ENCODE data around the gene GRIP2.

GRIP2 gene

GRCh38 chr3:14558029-14558428 lies 17.9 kb upstream of the GRIP2 start:
- Histone ChIP-seq H3K9me3 (ENCODE audit: insufficient read depth, low read length) (no peaks in the 10 kb centered on the region), H3K27me3 (ENCODE audit: low read length) (no peaks in the 10 kb centered on the region), H3K9me2 (replicated peaks; ENCODE audit: insufficient read depth, low read length) (no peaks in the 10 kb centered on the region), H3K4me2 (ENCODE audit: low read depth, low read length, poor library complexity, severe bottlenecking) (no peak overlapping the region), H2AFZ (ENCODE audit: low read depth, low read length, severe bottlenecking) (no peak overlapping the region), H3K4me3 (ENCODE audit: insufficient read depth, low read length, poor library complexity, severe bottlenecking) (no peak overlapping the region), H3K36me3 (ENCODE audit: low read length) (no peaks in the 10 kb centered on the region), H3K79me2 (ENCODE audit: insufficient read depth, low read length) (no peaks in the 10 kb centered on the region), H3K27ac (ENCODE audit: low read depth, low read length) (no peak overlapping the region), H3K9ac (ENCODE audit: low read length) (no peak overlapping the region), H4K20me1 (ENCODE audit: low read depth, low read length) (no peaks in the 10 kb centered on the region), H3F3A (ENCODE audit: insufficient read depth) (no peaks in the 10 kb centered on the region)
- TF ChIP-seq, protein P1, sequence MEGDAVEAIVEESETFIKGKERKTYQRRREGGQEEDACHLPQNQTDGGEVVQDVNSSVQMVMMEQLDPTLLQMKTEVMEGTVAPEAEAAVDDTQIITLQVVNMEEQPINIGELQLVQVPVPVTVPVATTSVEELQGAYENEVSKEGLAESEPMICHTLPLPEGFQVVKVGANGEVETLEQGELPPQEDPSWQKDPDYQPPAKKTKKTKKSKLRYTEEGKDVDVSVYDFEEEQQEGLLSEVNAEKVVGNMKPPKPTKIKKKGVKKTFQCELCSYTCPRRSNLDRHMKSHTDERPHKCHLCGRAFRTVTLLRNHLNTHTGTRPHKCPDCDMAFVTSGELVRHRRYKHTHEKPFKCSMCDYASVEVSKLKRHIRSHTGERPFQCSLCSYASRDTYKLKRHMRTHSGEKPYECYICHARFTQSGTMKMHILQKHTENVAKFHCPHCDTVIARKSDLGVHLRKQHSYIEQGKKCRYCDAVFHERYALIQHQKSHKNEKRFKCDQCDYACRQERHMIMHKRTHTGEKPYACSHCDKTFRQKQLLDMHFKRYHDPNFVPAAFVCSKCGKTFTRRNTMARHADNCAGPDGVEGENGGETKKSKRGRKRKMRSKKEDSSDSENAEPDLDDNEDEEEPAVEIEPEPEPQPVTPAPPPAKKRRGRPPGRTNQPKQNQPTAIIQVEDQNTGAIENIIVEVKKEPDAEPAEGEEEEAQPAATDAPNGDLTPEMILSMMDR (IDR thresholded peaks at IDR 0.05; ENCODE audit: insufficient read depth, low read length, poor library complexity, severe bottlenecking): no peak
- TF ChIP-seq EZH2phosphoT487 (conservative IDR thresholded peaks at IDR 0.05; ENCODE audit: low read length): no peak

- no peak overlapping the region for H2AFZ ChIP-seq (ENCODE audit: low read depth, low read length, severe bottlenecking)
- no peak overlapping the region for H3K4me3 ChIP-seq (ENCODE audit: insufficient read depth, low read length, poor library complexity, severe bottlenecking)
- no peak overlapping the region for H3K9ac ChIP-seq (ENCODE audit: low read length)
These were observed 15.7 kb upstream of the GRIP2 start for GRCh38 chr3:14555835-14556234.

GRCh38 chr3:14554715-14555114 lies 14.6 kb upstream of the GRIP2 start:
- no peaks in the 10 kb centered on the region for H4K20me1 ChIP-seq (ENCODE audit: low read depth, low read length)
- H3K36me3 ChIP-seq (ENCODE audit: low read length): no peaks in the 10 kb centered on the region
- H3K9me3 ChIP-seq (ENCODE audit: insufficient read depth, low read length): no peaks in the 10 kb centered on the region
- no peak overlapping the region for H3K4me3 ChIP-seq (ENCODE audit: insufficient read depth, low read length, poor library complexity, severe bottlenecking)
- H3K4me2 ChIP-seq (ENCODE audit: low read depth, low read length, poor library complexity, severe bottlenecking): no peak overlapping the region
- no peak overlapping the region for H3K9ac ChIP-seq (ENCODE audit: low read length)
- H3K27ac ChIP-seq (ENCODE audit: low read depth, low read length): no peak overlapping the region
- no peaks in the 10 kb centered on the region for H3K79me2 ChIP-seq (ENCODE audit: insufficient read depth, low read length)
- no peaks in the 10 kb centered on the region for H3F3A ChIP-seq (ENCODE audit: insufficient read depth)
- TF ChIP-seq, protein P1 (IDR thresholded peaks at IDR 0.05; ENCODE audit: insufficient read depth, low read length, poor library complexity, severe bottlenecking): no peak
- TF ChIP-seq EZH2phosphoT487 (conservative IDR thresholded peaks at IDR 0.05; ENCODE audit: low read length): no peak
- no peak overlapping the region for H2AFZ ChIP-seq (ENCODE audit: low read depth, low read length, severe bottlenecking)
- no peaks in the 10 kb centered on the region for H3K27me3 ChIP-seq (ENCODE audit: low read length)
- no peaks in the 10 kb centered on the region for H3K9me2 ChIP-seq (replicated peaks; ENCODE audit: insufficient read depth, low read length)

More at GRCh38 chr3:14555835-14556234, 15.7 kb upstream of the GRIP2 start:
- H3K4me2 ChIP-seq (ENCODE audit: low read depth, low read length, poor library complexity, severe bottlenecking): no peak overlapping the region
- H3K27me3 ChIP-seq (ENCODE audit: low read length): no peaks in the 10 kb centered on the region
- H3K9me3 ChIP-seq (ENCODE audit: insufficient read depth, low read length): no peaks in the 10 kb centered on the region
- H3K27ac ChIP-seq (ENCODE audit: low read depth, low read length): no peak overlapping the region
- H3F3A ChIP-seq (ENCODE audit: insufficient read depth): no peaks in the 10 kb centered on the region
- TF ChIP-seq EZH2phosphoT487 (conservative IDR thresholded peaks at IDR 0.05; ENCODE audit: low read length): no peak
- TF ChIP-seq, protein P1 (IDR thresholded peaks at IDR 0.05; ENCODE audit: insufficient read depth, low read length, poor library complexity, severe bottlenecking): no peak
- H4K20me1 ChIP-seq (ENCODE audit: low read depth, low read length): no peaks in the 10 kb centered on the region
- no peaks in the 10 kb centered on the region for H3K36me3 ChIP-seq (ENCODE audit: low read length)
- no peaks in the 10 kb centered on the region for H3K9me2 ChIP-seq (replicated peaks; ENCODE audit: insufficient read depth, low read length)
- H3K79me2 ChIP-seq (ENCODE audit: insufficient read depth, low read length): no peaks in the 10 kb centered on the region

Measured in SU-DHL-6 (cell line).